ENCODE results near the gene NTN4. TPM values are rescaled to one million over a fixed set of nuclear protein-coding genes. Genes with fewer than 3 reads are reported as not detected.
"Not testable (repeated sequence)": the region's sequence is repeated elsewhere in the genome, so short reads cannot be mapped to it uniquely, and the experiment has no call there.

NTN4 gene
- total RNA-seq, 1 donor from 2014 or later = 336 TPM

DNA sequence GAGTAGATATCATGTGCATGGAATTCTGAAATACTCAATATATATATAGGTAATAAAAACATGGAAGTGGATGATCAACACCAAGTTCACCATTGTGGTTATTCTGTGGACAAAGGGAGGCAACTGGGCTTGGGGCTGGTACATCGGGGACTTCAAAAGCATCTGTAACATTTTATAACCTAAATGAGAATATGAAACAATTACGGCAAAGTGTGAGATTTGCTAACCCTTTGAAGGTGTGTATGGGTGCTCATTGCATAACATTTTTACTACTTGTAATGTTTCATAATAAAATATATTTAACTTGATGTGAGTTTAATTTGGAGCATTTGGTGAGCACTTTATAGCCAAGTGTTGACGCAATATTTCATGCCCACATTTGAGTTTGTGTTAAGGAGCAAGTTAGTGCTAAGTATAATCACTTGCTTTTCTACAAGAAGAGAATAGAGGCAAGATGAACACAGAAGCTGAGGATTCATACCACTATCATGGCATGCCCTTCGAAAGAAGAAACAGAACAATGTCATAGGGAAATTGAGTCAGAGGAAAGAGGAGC lies 109.3 kb downstream of the NTN4 start:
- Mint-ChIP-seq H3K27ac (ENCODE audit: unreplicated experiment) (no peak overlapping the region), H3K36me3 (ENCODE audit: low read depth) (peaks cover 31% of the 10 kb centered on the region), H3K9me3 (ENCODE audit: low read depth) (no peaks in the 10 kb centered on the region), H3K4me1 (ENCODE audit: low read depth) (no peaks in the 10 kb centered on the region), H3K4me3 (ENCODE audit: unreplicated experiment) (no peak overlapping the region), H3K27me3 (ENCODE audit: low read depth) (no peaks in the 10 kb centered on the region)
- DNase-seq (ENCODE audit: low spot score) = no peak
- TF ChIP-seq, protein P1, sequence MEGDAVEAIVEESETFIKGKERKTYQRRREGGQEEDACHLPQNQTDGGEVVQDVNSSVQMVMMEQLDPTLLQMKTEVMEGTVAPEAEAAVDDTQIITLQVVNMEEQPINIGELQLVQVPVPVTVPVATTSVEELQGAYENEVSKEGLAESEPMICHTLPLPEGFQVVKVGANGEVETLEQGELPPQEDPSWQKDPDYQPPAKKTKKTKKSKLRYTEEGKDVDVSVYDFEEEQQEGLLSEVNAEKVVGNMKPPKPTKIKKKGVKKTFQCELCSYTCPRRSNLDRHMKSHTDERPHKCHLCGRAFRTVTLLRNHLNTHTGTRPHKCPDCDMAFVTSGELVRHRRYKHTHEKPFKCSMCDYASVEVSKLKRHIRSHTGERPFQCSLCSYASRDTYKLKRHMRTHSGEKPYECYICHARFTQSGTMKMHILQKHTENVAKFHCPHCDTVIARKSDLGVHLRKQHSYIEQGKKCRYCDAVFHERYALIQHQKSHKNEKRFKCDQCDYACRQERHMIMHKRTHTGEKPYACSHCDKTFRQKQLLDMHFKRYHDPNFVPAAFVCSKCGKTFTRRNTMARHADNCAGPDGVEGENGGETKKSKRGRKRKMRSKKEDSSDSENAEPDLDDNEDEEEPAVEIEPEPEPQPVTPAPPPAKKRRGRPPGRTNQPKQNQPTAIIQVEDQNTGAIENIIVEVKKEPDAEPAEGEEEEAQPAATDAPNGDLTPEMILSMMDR (IDR thresholded peaks at IDR 0.05) = no peak

DNA sequence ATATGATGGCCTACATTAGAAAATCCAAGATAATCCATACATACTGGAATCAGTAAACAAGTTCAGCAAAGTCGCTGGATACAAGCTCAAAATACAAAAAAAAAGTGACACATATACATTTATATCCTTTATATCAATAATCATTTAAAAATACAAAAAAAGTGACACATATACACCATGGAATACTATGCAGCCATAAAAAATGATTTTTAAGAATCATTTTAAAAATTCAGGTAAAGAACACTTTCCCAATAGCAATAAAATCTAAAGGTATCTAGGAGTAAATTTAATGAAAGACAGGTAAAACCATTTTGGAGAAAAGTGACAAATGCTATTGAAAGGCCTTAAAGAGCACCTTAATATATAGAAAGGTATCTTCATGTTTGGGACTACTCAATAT lies 111.9 kb downstream of the NTN4 start:
- no peak for DNase-seq (ENCODE audit: low spot score)
- H3K9me3 Mint-ChIP-seq (ENCODE audit: low read depth) = no peaks in the 10 kb centered on the region

DNA sequence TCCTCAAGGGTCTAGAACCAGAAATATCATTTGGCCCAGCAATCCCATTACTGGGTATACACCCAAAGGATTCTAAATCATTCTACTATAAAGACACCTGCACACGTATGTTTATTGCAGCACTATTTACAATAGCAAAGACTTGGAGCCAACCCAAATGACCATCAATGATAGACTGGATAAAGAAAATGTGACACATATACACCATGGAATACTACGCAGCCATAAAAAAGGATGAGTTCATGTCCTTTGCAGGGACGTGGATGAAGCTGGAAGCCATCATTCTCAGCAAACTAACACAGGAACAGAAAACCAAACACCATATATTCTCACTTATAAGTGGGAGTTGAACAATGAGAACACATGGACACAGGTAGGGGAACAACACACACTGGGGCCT lies 112.8 kb downstream of the NTN4 start:
- not testable (repeated sequence) for DNase-seq (ENCODE audit: low spot score); H3K4me3 Mint-ChIP-seq (ENCODE audit: unreplicated experiment); H3K27me3 Mint-ChIP-seq (ENCODE audit: low read depth); H3K9me3 Mint-ChIP-seq (ENCODE audit: low read depth); H3K27ac Mint-ChIP-seq (ENCODE audit: unreplicated experiment)
- Mint-ChIP-seq H3K36me3 (ENCODE audit: low read depth) (peaks cover 32% of the 10 kb centered on the region), H3K4me1 (ENCODE audit: low read depth) (peaks cover 22% of the 10 kb centered on the region)

More for the DNA sequence above, 111.9 kb downstream of the NTN4 start:
- Mint-ChIP-seq H3K27me3 (ENCODE audit: low read depth) (no peaks in the 10 kb centered on the region), H3K27ac (ENCODE audit: unreplicated experiment) (no peak overlapping the region), H3K36me3 (ENCODE audit: low read depth) (peaks cover 29% of the 10 kb centered on the region), H3K4me1 (ENCODE audit: low read depth) (peaks cover 20% of the 10 kb centered on the region), H3K4me3 (ENCODE audit: unreplicated experiment) (no peak overlapping the region)
- TF ChIP-seq, protein P1 (IDR thresholded peaks at IDR 0.05) = no peak

DNA sequence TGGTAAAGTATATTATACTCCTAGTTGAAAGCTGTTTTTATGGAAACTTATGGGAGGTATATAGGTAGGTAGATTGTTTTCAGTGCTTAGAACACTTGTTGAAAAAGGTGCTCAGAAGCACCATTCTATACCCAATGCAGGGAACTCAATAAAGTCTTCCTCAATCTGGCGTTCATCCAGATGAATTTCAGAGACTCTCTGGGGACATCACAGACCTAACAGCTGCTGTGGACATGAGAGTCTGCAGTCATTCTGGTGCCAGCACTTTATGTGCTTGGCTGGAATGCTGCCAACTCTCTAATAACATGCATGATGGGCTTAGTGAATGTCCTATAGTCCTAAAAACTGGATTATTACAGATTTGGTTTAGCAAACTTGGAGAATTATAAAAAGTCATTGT lies 115.9 kb downstream of the NTN4 start:
- H3K36me3 Mint-ChIP-seq (ENCODE audit: low read depth) = peaks cover 32% of the 10 kb centered on the region
- TF ChIP-seq, protein P1 (IDR thresholded peaks at IDR 0.05) = no peak
- H3K4me3 Mint-ChIP-seq (ENCODE audit: unreplicated experiment) = no peak overlapping the region
- peaks cover 22% of the 10 kb centered on the region for H3K4me1 Mint-ChIP-seq (ENCODE audit: low read depth)
- no peaks in the 10 kb centered on the region for H3K27me3 Mint-ChIP-seq (ENCODE audit: low read depth)
- no peaks in the 10 kb centered on the region for H3K9me3 Mint-ChIP-seq (ENCODE audit: low read depth)
- DNase-seq (ENCODE audit: low spot score) = no peak
- H3K27ac Mint-ChIP-seq (ENCODE audit: unreplicated experiment) = peak overlapping the region; percentile 63

DNA sequence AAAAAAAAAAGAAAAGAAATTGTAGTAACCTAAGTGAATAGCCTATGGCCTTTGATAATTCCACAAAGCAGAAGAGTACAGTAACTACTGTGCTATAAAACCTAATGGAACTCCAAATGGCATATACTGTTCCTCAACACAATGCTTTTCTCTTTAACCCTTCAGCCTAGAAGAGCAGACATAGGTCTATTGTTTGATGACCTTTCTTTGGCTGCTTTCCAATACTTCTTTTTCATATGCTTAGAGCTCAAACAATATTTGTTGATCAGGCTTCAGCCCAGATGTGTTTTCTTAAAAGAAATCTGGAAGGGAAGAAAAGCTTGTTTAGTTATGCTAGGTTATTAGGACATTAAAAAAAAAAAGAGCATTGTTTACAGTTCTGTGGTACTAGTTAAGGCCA lies 116.4 kb downstream of the NTN4 start:
- Mint-ChIP-seq H3K9me3 (ENCODE audit: low read depth) (no peaks in the 10 kb centered on the region), H3K27me3 (ENCODE audit: low read depth) (no peaks in the 10 kb centered on the region), H3K4me1 (ENCODE audit: low read depth) (peaks cover 22% of the 10 kb centered on the region), H3K27ac (ENCODE audit: unreplicated experiment) (peak overlapping the region; percentile 63), H3K4me3 (ENCODE audit: unreplicated experiment) (no peak overlapping the region), H3K36me3 (ENCODE audit: low read depth) (peaks cover 32% of the 10 kb centered on the region)
- TF ChIP-seq, protein P1 (IDR thresholded peaks at IDR 0.05) = no peak
- no peak for DNase-seq (ENCODE audit: low spot score)

DNA sequence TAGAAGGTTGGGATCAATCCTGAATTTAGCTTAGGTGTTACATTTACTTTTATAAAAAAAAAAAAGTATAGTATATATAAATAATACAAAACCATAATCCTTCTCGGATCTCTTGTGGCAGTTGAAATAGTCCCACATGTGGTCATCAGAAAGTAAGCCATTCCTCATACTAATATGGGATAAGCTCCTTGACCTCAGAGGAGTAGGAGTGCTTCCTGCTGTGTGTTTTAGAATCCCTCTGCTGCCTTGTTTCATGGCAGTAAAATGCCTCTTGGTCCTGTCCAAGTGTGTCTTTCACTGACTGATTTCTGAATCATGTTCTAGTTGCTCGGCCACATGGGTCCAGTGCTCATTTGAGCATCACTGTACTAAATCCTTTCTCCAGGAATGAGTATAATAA lies 117.0 kb downstream of the NTN4 start:
- DNase-seq (ENCODE audit: low spot score) = no peak
- no peaks in the 10 kb centered on the region for H3K9me3 Mint-ChIP-seq (ENCODE audit: low read depth)
- no peak overlapping the region for H3K4me3 Mint-ChIP-seq (ENCODE audit: unreplicated experiment)
- H3K4me1 Mint-ChIP-seq (ENCODE audit: low read depth) = peaks cover 22% of the 10 kb centered on the region
- H3K27me3 Mint-ChIP-seq (ENCODE audit: low read depth) = no peaks in the 10 kb centered on the region
- H3K36me3 Mint-ChIP-seq (ENCODE audit: low read depth) = peaks cover 32% of the 10 kb centered on the region
- peak overlapping the region; percentile 53 for H3K27ac Mint-ChIP-seq (ENCODE audit: unreplicated experiment)
- TF ChIP-seq, protein P1 (IDR thresholded peaks at IDR 0.05) = no peak
